Esophagus squamous epithelium (tissue), 4 donors: ENCODE results near the gene DDAH1.

ENCODE experiments used
- CTCF ChIP-seq, 6 experiments: fragments of 450-650 bp in 4 of 6; fragments of 200-600 bp in 2 of 6; sonication (generic) in 2 of 6; IDR thresholded peaks; one replicate each; pipeline ENCODE4 v1.5.1; 2016 to 2019; ENCODE audit warnings: antibody characterized with exemption in 6 of 6, mild to moderate bottlenecking in 4 of 6, moderate library complexity in 4 of 6
- POLR2A ChIP-seq, 4 donors: fragments of 450-650 bp; IDR thresholded peaks; one replicate each; pipeline ENCODE4 v1.6.1; 2017; ENCODE audit warnings: antibody characterized with exemption in 4 of 4, mild to moderate bottlenecking in 4 of 4, moderate library complexity in 3 of 4

- TF ChIP-seq CTCF (IDR thresholded peaks at IDR 0.05) (no peak), POLR2A (IDR thresholded peaks at IDR 0.05) (no peak)
Observed at GRCh38 chr1:85379203-85380136, 85.5 kb downstream of the DDAH1 start.
